Measurements from ENCODE around the gene CAPN9.
"Not testable (repeated sequence)": the region's sequence is repeated elsewhere in the genome, so short reads cannot be mapped to it uniquely, and the experiment has no call there.

CAPN9 gene

GRCh38 chr1:230826166-230826875 is 79.1 kb downstream of the CAPN9 start:
- DNase-seq: no peak

GRCh38 chr1:230827081-230827681 is 80.0 kb downstream of the CAPN9 start:
- no peak for DNase-seq

GRCh38 chr1:230827801-230828200 is 80.6 kb downstream of the CAPN9 start:
- no peak for DNase-seq

GRCh38 chr1:230828421-230828820 is 81.2 kb downstream of the CAPN9 start:
- no peak for DNase-seq

GRCh38 chr1:230831771-230832170 is 84.6 kb downstream of the CAPN9 start:
- DNase-seq: no peak

- no peak for DNase-seq
Measured at GRCh38 chr1:230832476-230832875, 85.3 kb downstream of the CAPN9 start.

DNA sequence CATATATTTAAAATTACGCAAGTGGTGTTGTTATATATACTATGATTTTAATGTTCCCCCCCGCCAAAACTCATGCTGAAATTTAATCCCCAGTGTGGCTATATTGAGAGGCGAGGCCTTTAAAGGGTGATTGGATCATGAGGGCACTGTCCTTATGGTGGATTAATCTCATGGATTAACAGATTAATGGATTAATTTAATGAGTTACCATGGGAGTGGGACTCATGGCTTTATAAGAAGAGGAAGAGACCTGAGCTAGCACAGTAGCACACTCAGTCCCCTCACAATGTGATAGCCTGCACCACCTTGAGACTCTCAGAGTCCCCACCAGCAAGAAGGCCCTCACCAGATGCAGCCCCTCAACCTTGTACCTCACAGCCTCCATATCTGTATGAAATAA is 86.3 kb downstream of the CAPN9 start:
- DNase-seq: no peak

- no peak for DNase-seq
Measured at GRCh38 chr1:230834292-230834691, 87.1 kb downstream of the CAPN9 start.

DNA sequence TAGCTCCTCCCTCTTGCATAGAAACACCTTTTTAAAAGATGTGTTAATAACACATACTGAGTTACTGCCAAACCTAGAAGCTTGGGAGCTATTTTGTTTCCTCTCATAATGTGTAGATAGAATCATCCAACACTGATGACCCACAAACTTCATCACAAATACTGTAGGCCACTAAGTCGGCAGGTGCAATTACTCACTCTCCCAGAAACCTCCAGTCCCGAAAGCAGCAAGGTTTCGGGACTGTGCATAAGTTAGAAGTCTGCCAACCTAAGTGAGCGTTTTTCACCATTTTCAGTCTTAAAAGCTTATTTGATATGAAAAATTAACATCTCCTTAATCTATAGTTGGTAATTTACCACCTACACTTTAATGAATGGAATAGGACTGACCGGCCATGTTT is 89.2 kb downstream of the CAPN9 start:
- DNase-seq: no peak

- DNase-seq: no peak
Measured at GRCh38 chr1:230836793-230837192, 89.6 kb downstream of the CAPN9 start.

GRCh38 chr1:230839173-230839572 is 92.0 kb downstream of the CAPN9 start:
- DNase-seq: no peak

DNA sequence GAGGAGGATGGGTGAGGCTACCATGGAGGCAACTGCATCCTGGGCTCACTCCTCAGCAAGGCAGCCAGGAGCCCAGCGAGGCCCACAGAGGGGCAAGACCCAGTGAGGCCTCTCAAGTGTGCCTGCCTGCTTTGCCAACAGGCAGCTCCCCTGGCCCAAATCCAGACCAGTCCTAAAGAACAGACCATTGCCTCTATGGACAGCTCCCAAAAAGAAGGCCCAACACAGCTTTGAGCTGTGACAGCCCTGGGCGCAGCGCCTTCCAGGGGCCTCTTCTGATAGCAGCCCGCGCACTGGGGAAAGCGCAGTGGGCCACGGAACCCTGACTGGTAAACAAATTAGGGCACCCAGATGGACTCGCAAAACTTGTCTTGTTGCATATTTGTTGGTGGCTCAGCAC is 95.6 kb downstream of the CAPN9 start:
- no peak for DNase-seq

DNA sequence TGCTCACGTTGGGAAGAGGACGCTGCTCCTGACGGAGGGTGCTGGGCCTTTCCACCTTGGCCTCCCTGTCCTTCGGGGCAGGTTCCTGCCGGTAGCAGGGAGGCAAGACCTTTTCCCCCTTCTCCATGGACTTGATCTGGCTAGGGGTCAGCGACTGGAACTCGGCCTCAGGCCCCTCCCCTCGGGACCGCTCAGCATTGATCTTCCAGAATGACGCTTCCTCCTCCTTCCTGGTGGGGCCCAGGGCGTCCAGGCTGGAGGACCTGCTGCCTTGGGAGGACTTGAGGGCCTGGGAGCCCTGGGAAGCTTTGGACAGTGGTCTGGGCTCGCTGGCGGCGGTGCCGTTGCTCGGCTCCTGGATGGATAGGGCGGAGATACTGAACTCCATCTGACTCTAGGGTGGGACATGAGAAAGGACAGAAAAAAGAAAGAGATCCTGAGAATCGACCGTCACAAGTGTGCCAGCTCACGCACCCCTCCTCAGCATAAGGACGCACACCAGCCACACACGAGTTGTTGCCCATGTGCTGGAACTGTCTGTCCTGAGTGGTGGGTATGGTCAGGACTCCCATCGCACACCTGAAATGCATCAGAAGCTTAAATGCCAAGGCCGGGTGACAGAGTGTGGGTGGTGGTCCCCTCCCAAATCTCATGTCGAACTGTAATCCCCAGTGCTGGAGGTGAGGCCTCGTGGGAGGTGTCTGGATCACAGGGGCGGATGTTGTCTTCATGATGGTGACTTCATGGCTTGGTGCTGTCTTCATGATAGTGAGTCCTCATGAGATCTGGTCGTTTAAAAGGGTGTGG is 96.5 kb downstream of the CAPN9 start:
- DNase-seq: no peak

- DNase-seq: no peak
Measured at GRCh38 chr1:230844561-230844960, 97.4 kb downstream of the CAPN9 start.

DNA sequence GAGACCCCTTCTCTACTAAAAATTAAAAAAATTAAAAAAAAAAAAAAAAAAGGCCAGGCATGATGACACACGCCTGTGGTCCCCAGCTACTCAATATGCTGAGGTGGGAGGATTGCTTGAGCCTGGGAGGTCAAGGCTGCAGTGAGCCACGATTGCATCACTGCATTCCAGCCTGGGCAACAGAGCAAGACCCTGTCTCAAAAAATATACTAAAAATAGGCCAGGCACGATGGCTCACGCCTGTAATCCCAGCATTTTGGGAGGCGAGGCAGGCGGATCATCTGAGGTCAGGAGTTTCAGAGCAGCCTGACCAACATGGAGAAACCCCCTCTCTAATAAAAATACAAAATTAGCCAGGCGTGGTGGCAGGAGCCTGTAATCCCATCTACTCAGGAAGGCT is 98.0 kb downstream of the CAPN9 start:
- DNase-seq: not testable (repeated sequence)

- no peak for DNase-seq
Measured at GRCh38 chr1:230848235-230848634, 101.0 kb downstream of the CAPN9 start.

DNA sequence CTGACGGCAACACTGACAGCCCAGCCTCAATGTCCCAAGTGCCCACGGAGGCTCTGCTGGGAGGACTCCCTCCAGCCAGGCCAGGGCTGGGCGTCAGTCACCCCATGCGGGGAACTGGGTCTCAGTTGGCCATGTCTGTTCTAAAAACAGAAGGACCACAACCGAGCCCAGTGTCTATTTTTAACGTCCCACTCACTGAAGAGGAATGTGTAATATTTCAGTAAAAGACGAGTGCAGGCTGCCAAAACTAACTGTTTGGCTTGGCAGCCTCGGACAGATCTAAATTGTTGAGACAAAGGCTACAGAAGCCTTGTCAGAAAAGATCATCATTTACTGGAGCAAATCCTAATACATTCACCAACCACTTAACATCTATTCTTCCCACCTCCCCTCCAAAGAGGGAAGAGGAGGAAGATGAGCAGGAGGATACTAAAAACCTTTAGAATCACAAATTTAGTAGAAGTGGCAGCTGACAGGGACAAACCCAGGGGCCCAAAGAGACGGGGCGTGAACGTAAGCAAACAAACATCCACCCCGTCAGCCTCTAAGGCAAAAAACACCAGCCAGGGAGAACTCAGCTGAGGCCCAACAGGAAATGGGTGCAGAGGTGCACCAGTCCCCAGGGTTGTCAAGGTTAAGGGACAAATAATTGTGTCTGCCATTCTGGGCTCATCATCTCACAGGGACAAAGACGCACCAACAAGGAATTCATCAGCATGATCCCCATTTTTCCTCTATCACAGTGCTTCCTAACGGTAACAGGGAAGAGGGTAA is 102.5 kb downstream of the CAPN9 start:
- DNase-seq: no peak

- DNase-seq: no peak
Measured at GRCh38 chr1:230850547-230850946, 103.4 kb downstream of the CAPN9 start.

DNA sequence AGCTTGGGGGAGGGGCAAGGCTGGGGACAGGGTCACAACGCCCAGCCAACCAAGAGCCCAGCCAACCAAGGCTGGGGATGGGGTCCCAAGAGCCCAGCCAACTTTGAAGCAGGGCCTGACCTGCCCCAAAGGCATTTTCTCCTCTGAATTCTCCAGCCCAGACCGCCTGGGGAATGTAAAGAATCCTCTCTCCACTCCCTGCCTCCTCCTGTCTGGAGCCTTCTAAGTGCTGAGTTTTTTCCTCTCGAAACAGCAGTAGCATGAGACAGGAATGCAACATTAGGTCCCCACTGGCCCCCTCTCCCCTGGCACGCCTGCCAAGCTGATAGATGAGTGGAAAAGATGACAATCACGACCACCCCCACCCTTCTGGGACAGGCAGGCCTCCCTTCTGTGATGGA is 104.1 kb downstream of the CAPN9 start:
- DNase-seq: no peak
